NB4 (cell line): ENCODE results near the gene KCNK4.

Experiments used
- DNase-seq: peaks from one replicate; pipeline ENCODE4 v3.0.0; 2010; ENCODE audit warnings: low read depth
- H3K4me3 ChIP-seq: one replicate; pipeline ENCODE4 v1.5.1; 2011; ENCODE audit warnings: mild to moderate bottlenecking, low read depth, low read length, moderate library complexity
- CTCF ChIP-seq: IDR thresholded peaks from one replicate; pipeline ENCODE4 v1.5.1; 2012; ENCODE audit warnings: low read depth, low read length
- MYC ChIP-seq: IDR thresholded peaks from 2 replicates; pipeline ENCODE4 v1.6.1; 2011; ENCODE audit warnings: low read depth, low read length
- POLR2A ChIP-seq: IDR thresholded peaks from 2 replicates; pipeline ENCODE4 v1.6.1; 2011; ENCODE audit warnings: mild to moderate bottlenecking; ENCODE audit not compliant: insufficient read length; ENCODE audit errors: extremely low read depth
- TF ChIP-seq, protein P1 (sequence below): IDR thresholded peaks from 2 replicates; pipeline ENCODE4 v1.6.1; 2011; ENCODE audit warnings: low read depth, low read length

KCNK4 gene

DNA sequence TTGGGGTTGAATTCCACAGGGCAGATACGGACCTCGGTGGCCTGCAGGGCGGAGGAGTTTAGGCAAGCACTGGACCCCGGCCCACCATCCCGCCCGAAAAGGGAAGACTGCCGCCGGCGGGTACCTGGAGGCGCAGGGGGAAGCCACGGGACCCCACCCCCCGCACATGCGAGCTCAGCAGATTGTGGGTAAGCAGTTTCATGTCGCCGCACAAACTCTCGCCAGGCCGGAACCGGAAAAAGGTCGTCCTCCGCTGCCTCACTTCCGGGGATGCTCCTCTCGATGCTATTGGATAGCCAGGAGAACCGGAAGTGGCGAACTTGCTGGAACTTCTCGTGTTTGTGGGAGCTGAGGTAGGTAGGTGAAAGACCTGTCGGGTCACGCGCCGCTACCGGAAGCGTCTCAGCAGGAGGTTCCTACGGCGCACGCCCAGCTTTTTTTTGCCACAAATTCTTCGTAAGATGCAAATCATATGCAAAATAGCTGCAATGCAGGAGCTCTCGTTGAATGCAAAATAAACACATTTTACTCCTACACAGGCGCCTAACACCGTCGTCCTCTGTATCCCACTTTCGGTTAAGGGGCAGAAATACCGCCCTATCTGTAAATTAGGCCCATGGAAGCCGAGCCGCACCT, 26.3 kb downstream of the KCNK4 start, which contains the start of gene TRMT112:
Gene TRMT112 (minus strand): TSS at position 235 of the 636 bp plus-strand sequence. CDS start 33 bp downstream, at position 202.
- TF ChIP-seq CTCF (no peak), MYC (peak; percentile 55), POLR2A (peak; percentile 91)
- TF ChIP-seq, protein P1, sequence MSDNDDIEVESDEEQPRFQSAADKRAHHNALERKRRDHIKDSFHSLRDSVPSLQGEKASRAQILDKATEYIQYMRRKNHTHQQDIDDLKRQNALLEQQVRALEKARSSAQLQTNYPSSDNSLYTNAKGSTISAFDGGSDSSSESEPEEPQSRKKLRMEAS = peak; percentile 81
- H3K4me3 ChIP-seq = peak within 1 kb of the TSS; percentile 79
- peak; percentile 99 for DNase-seq

GRCh38 chr11:64317961-64318765, 27.1 kb downstream of the KCNK4 start, which contains the start of gene PRDX5:
Gene PRDX5, plus strand, starts transcription at chr11:64318121. Its CDS starts 95 bp downstream, at chr11:64318216.
- peak; percentile 91 for TF ChIP-seq MYC
- TF ChIP-seq POLR2A = peak; percentile 77
- TF ChIP-seq CTCF = peak; percentile 15
- TF ChIP-seq, protein P1 = peak; percentile 89
- H3K4me3 ChIP-seq = peak within 1 kb of the TSS; percentile 79
- peak; percentile 99 for DNase-seq

GRCh38 chr11:64318766-64319761, 28.0 kb downstream of the KCNK4 start:
- DNase-seq = peak; percentile 89
- TF ChIP-seq, protein P1 = peak; percentile 77
- TF ChIP-seq CTCF (no peak), MYC (peak; percentile 64), POLR2A (no peak)
- peak overlapping the region; percentile 77 for H3K4me3 ChIP-seq

DNA sequence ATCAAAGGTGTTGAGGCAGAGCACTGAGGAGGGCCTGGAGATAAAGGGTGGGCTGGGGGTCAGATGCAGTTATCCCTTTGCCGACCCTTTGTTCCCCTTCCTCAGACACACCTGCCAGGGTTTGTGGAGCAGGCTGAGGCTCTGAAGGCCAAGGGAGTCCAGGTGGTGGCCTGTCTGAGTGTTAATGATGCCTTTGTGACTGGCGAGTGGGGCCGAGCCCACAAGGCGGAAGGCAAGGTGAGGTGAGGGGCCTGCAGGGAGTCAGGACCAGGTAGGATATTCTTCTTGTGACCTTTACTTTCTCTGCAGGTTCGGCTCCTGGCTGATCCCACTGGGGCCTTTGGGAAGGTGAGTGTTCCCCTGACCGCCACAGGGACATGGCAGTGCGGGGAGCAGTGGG, 29.5 kb downstream of the KCNK4 start:
- H3K4me3 ChIP-seq = no peak overlapping the region
- DNase-seq = no peak
- TF ChIP-seq CTCF = no peak
- TF ChIP-seq, protein P1 = no peak
- TF ChIP-seq POLR2A = no peak
- no peak for TF ChIP-seq MYC

DNA sequence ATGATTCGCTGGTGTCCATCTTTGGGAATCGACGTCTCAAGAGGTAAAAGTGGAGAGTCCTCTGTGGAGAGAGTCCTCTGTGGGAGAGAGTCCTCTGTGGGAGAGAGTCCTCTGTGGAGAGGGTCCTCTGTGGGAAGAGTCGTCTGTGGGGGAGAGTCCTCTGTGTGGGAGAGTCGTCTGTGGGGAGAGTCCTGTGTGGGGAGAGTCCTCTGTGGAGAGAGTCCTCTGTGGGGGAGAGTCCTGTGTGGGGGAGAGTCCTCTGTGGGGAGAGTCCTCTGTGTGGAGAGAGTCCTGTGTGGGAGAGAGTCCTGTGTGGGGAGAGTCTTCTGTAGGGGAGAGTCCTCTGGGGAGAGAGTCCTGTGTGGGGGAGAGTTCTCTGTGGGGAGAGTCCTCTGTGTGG, 29.9 kb downstream of the KCNK4 start:
- H3K4me3 ChIP-seq = no peak overlapping the region
- TF ChIP-seq POLR2A (no peak), CTCF (no peak), MYC (no peak)
- TF ChIP-seq, protein P1 = no peak
- DNase-seq = no peak
